MM.1S (cell line): Measurements from ENCODE around the gene TGFB2.

Experiments used
- DNase-seq: peaks from one replicate; pipeline ENCODE4 v3.0.0-alpha.2; 2015
- H2AFZ ChIP-seq: fragments of 300-600 bp; sonication (generic); 2 replicates; pipeline ENCODE4 v1.6.0; 2016; ENCODE audit warnings: antibody characterized with exemption, low read length
- H3F3A ChIP-seq: fragments of 300-600 bp; sonication (generic); 2 replicates; pipeline ENCODE4 v1.6.1; 2016; ENCODE audit warnings: mild to moderate bottlenecking, antibody characterized with exemption, low read length, moderate library complexity, mixed read lengths; ENCODE audit not compliant: insufficient read depth
- H3K27ac ChIP-seq: fragments of 300-600 bp; sonication (generic); 2 replicates; pipeline ENCODE4 v1.5.1; 2016; ENCODE audit warnings: mild to moderate bottlenecking, low read length
- H3K27me3 ChIP-seq: fragments of 300-600 bp; sonication (generic); replicated peaks from 2 replicates; pipeline ENCODE4 v1.6.0; 2016; ENCODE audit warnings: low read length; ENCODE audit not compliant: insufficient read depth
- H3K36me3 ChIP-seq: fragments of 300-600 bp; sonication (generic); replicated peaks from 2 replicates; pipeline ENCODE4 v1.6.1; 2016; ENCODE audit warnings: mild to moderate bottlenecking, low read length, mixed read lengths; ENCODE audit not compliant: insufficient read depth
- H3K4me1 ChIP-seq: fragments of 300-600 bp; sonication (generic); 2 replicates; pipeline ENCODE4 v1.6.1; 2016; ENCODE audit warnings: low read length, mixed read lengths
- H3K4me2 ChIP-seq: fragments of 300-600 bp; sonication (generic); 2 replicates; pipeline ENCODE4 v1.6.0; 2016; ENCODE audit warnings: low read depth, low read length
- H3K4me3 ChIP-seq: fragments of 300-600 bp; sonication (generic); 2 replicates; pipeline ENCODE4 v1.5.1; 2016; ENCODE audit warnings: low read length, mixed read lengths
- H3K79me2 ChIP-seq: fragments of 300-600 bp; sonication (generic); 2 replicates; pipeline ENCODE4 v1.6.1; 2016; ENCODE audit warnings: mixed run types, low read length, mixed read lengths
- H3K9ac ChIP-seq: fragments of 300-600 bp; sonication (generic); 2 replicates; pipeline ENCODE4 v1.6.1; 2016; ENCODE audit warnings: low read length, mixed read lengths
- H3K9me2 ChIP-seq: fragments of 300-600 bp; sonication (generic); replicated peaks from 2 replicates; pipeline ENCODE4 v1.6.1; 2016; ENCODE audit warnings: mild to moderate bottlenecking, low read length, mixed read lengths; ENCODE audit not compliant: insufficient read depth
- H3K9me3 ChIP-seq: fragments of 300-600 bp; sonication (generic); replicated peaks from 2 replicates; pipeline ENCODE4 v1.6.1; 2016; ENCODE audit warnings: mild to moderate bottlenecking, low read length, mixed read lengths; ENCODE audit not compliant: insufficient read depth
- H4K20me1 ChIP-seq: fragments of 300-600 bp; sonication (generic); 2 replicates; pipeline ENCODE4 v1.6.1; 2016; ENCODE audit warnings: mild to moderate bottlenecking, low read length, moderate library complexity, mixed read lengths; ENCODE audit not compliant: insufficient read depth
- CTCF ChIP-seq: fragments of 300-600 bp; sonication (generic); IDR thresholded peaks from 2 replicates; pipeline ENCODE4 v1.5.1; 2016; ENCODE audit warnings: antibody characterized with exemption, low read length, mixed read lengths
- EZH2 ChIP-seq: fragments of 300-600 bp; sonication (generic); optimal IDR thresholded peaks from 2 replicates; pipeline ENCODE3; 2017; ENCODE audit warnings: low read depth, mild to moderate bottlenecking, antibody characterized with exemption, low read length, mixed read lengths
- EZH2phosphoT487 ChIP-seq: fragments of 300-600 bp; sonication (generic); IDR thresholded peaks from 2 replicates; pipeline ENCODE4 v1.6.1; 2018; ENCODE audit warnings: antibody characterized with exemption, low read length

Gene TGFB2

GRCh38 chr1:218401441-218401997 is 56.4 kb downstream of the TGFB2 start:
- H3K9ac ChIP-seq: no peak overlapping the region
- H3F3A ChIP-seq: no peaks in the 10 kb centered on the region
- no peaks in the 10 kb centered on the region for H3K9me2 ChIP-seq
- TF ChIP-seq EZH2phosphoT487: no peak
- TF ChIP-seq CTCF: no peak
- TF ChIP-seq EZH2: no peak
- no peak overlapping the region for H3K4me3 ChIP-seq
- H3K4me2 ChIP-seq: no peak overlapping the region
- no peaks in the 10 kb centered on the region for H4K20me1 ChIP-seq
- H3K4me1 ChIP-seq: no peaks in the 10 kb centered on the region
- H3K27me3 ChIP-seq: no peaks in the 10 kb centered on the region
- no peak for DNase-seq
- no peaks in the 10 kb centered on the region for H3K9me3 ChIP-seq
- H3K79me2 ChIP-seq: no peaks in the 10 kb centered on the region
- no peaks in the 10 kb centered on the region for H3K36me3 ChIP-seq
- H3K27ac ChIP-seq: no peak overlapping the region
- H2AFZ ChIP-seq: no peak overlapping the region

GRCh38 chr1:218401998-218402785 is 57.1 kb downstream of the TGFB2 start:
- no peak for DNase-seq
- Histone ChIP-seq H3F3A (no peaks in the 10 kb centered on the region), H3K79me2 (no peaks in the 10 kb centered on the region), H2AFZ (no peak overlapping the region), H3K4me1 (no peaks in the 10 kb centered on the region), H3K27me3 (no peaks in the 10 kb centered on the region), H3K4me3 (no peak overlapping the region), H3K9ac (no peak overlapping the region), H3K4me2 (no peak overlapping the region), H3K27ac (no peak overlapping the region), H4K20me1 (no peaks in the 10 kb centered on the region), H3K36me3 (no peaks in the 10 kb centered on the region), H3K9me3 (no peaks in the 10 kb centered on the region), H3K9me2 (no peaks in the 10 kb centered on the region)
- no peak for TF ChIP-seq EZH2phosphoT487
- no peak for TF ChIP-seq CTCF
- TF ChIP-seq EZH2: no peak

- no peaks in the 10 kb centered on the region for H3K36me3 ChIP-seq
These were observed 57.6 kb downstream of the TGFB2 start for GRCh38 chr1:218402786-218403120.

More at GRCh38 chr1:218402786-218403120, 57.6 kb downstream of the TGFB2 start:
- Histone ChIP-seq H3K4me2 (no peak overlapping the region), H3K27ac (no peak overlapping the region), H3K9me2 (no peaks in the 10 kb centered on the region), H3K79me2 (no peaks in the 10 kb centered on the region), H4K20me1 (no peaks in the 10 kb centered on the region), H3K27me3 (no peaks in the 10 kb centered on the region), H3K4me1 (no peaks in the 10 kb centered on the region), H2AFZ (no peak overlapping the region), H3K9me3 (no peaks in the 10 kb centered on the region), H3K9ac (no peak overlapping the region), H3F3A (no peaks in the 10 kb centered on the region), H3K4me3 (no peak overlapping the region)
- DNase-seq: no peak
- TF ChIP-seq EZH2 (no peak), CTCF (no peak), EZH2phosphoT487 (no peak)
